Measurements from ENCODE around the gene NOBOX. TPM values are rescaled to one million over a fixed set of nuclear protein-coding genes. Genes with fewer than 3 reads are reported as not detected.

The NOBOX gene
- total RNA-seq, result not detected in 2 replicates

DNA sequence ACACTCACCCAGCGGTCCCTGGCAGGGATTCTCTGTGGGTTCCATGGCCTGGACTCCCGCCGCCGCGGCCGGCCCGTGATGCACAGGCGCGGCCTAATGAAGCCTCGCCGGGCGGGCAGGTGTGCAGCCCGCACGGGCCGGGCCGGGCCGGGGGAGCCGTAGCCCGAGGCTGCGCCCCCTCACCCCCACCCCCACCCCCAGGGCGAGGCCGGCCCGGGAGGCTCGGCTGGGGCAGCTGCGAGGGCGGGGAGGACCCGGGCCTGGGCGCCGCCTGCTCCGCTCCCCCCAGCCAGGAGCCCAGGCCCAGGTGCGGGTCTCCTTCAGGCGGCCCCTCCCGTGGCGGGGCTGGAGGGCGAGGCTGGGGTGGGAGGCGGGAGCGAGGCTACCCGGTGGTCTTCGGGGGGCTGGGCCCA lies at the start of gene NOBOX:
NOBOX (minus strand) TSS at position 45 of the 413 bp plus-strand sequence.

DNA sequence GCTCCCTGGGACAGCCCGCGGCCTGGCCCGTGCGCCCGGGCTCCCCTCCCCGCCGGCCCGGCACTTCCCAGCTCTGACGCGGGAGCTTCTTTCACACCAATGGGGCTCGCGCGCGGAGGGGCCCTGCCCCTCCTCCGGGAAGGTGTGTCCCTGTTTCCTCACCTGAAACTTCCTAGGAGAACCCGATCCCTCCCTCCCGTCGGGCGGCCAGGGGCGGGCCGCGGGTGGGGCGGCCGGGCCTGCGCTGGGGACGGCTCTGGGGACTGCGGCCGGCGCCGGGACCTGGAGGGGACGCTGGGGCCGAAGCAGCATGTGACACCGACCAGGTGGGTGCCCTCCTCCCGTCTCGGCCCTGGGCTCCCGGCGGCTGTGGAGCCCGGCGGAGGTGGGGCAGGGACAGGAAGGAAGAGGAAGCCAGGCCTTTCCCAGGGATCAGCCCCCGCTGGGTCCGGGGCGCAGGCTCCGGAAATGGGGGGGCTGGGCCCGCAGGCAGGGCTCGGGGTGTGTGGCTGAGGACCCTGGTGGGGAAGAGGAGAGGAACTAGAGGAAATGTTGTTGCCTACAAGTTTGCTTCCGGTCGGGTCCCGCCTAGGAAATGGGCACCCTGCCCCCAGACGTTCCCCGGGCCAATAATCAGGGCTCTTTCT lies 48.2 kb downstream of the NOBOX start, which contains the start of gene ARHGEF5:
ARHGEF5 (plus strand) TSS at position 227 of the 647 bp plus-strand sequence. CDS start 7,268 bp downstream, outside the sequence.

Other genes with a start within 250 kb of the NOBOX start
- gene CTAGE4, start 220.2 kb downstream of the NOBOX start, total RNA-seq, result 1.3 and 2.0 TPM in 2 replicates
- 2.3 and 2.8 TPM in 2 replicates for gene ARHGEF35, start 207.9 kb downstream of the NOBOX start, total RNA-seq
- gene OR2A42, start 164.1 kb downstream of the NOBOX start, total RNA-seq, result 0.15 TPM in 1 of 2 replicates, not detected in the other
- gene OR2A7, start 138.9 kb downstream of the NOBOX start, total RNA-seq, result 0.29 and 0.33 TPM in 2 replicates
- gene CTAGE8, start 134.4 kb downstream of the NOBOX start, total RNA-seq, result not detected in 2 replicates
- under 0.01 and 0.15 TPM in 2 replicates for gene OR2A1, start 91.3 kb downstream of the NOBOX start, total RNA-seq
- gene ARHGEF5, start 48.3 kb downstream of the NOBOX start, total RNA-seq, result 3.3 and 4.5 TPM in 2 replicates

Data from smooth muscle cell of trachea (primary cell).